LNCAP (cell line): ENCODE measurements around the gene USP32.

ENCODE experiments used
- TF ChIP-seq, protein P1 (sequence below): fragments of 450-650 bp; IDR thresholded peaks from 2 replicates; pipeline ENCODE4 v1.5.1; 2017; ENCODE audit warnings: mild to moderate bottlenecking

USP32 gene

GRCh38 chr17:60393840-60394723 lies 2.1 kb upstream of the USP32 start:
- TF ChIP-seq, protein P1, sequence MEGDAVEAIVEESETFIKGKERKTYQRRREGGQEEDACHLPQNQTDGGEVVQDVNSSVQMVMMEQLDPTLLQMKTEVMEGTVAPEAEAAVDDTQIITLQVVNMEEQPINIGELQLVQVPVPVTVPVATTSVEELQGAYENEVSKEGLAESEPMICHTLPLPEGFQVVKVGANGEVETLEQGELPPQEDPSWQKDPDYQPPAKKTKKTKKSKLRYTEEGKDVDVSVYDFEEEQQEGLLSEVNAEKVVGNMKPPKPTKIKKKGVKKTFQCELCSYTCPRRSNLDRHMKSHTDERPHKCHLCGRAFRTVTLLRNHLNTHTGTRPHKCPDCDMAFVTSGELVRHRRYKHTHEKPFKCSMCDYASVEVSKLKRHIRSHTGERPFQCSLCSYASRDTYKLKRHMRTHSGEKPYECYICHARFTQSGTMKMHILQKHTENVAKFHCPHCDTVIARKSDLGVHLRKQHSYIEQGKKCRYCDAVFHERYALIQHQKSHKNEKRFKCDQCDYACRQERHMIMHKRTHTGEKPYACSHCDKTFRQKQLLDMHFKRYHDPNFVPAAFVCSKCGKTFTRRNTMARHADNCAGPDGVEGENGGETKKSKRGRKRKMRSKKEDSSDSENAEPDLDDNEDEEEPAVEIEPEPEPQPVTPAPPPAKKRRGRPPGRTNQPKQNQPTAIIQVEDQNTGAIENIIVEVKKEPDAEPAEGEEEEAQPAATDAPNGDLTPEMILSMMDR: no peak

DNA sequence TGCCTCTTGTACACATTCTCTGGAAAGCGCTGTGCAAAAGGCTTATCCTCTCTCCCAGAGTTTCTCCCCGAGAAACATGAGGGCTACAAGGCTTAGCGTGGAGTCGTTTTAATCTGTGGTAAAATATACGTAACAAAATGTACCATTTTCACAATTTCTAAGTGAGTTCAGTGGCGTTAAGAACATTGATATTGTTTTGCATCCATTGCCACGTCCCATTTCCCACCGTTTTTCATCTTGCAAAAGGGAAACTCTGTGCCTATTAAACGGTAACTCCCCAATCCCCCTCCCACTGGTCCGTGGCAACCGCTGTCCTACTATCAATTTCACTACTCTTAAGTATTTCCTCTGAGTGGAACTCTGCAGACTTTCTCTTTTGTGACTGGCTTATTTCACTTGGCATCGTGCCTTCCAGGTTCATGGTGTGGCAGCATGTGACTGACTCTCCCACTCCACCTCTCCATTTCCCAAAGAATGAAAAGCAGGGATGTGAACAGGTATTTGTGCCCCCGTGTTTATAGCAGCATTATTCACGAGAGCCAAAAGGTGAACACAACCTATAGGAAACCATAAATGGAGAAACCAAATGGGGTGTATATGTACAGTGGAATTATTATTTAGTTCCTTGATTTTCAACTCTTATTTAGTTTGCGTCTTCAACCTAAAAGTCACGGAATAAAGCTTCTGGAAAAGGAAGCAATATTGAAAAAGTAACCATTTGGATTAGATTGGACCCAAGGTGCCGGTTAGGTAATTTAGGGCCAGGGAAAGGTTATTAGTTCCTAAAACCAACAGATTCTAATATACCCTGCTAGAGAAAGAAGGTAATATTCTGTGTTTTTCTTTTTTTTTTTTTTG lies 1.1 kb upstream of the USP32 start:
- TF ChIP-seq, protein P1: no peak

DNA sequence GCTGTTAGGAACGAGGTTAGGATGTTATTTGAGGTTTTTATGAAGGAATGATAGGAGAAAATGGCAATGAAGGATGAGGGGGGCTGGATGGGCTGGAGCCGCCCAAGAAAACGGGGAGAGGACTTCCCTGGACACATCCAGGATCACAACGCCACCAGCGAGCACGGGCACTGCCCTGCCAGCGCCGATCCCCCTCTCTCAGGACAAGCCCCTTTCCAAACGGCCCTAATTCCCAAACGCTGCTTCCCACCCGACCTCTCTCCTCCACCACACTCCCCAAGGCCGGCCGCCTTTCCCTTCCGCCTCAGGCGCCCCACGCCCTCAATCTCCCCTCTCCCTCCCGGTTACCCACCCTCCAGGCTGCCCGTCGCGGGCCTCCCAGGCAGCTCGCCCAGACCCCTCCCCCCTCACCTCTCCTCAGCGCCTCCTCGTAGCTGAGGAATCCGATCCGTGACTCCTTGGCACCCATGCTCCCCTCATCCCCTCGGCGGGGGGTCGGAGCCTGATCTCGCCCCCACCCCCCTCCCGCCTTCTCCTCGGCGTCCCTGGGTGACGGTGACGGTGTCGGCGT lies 377 bp downstream of the USP32 start:
- TF ChIP-seq, protein P1: no peak

DNA sequence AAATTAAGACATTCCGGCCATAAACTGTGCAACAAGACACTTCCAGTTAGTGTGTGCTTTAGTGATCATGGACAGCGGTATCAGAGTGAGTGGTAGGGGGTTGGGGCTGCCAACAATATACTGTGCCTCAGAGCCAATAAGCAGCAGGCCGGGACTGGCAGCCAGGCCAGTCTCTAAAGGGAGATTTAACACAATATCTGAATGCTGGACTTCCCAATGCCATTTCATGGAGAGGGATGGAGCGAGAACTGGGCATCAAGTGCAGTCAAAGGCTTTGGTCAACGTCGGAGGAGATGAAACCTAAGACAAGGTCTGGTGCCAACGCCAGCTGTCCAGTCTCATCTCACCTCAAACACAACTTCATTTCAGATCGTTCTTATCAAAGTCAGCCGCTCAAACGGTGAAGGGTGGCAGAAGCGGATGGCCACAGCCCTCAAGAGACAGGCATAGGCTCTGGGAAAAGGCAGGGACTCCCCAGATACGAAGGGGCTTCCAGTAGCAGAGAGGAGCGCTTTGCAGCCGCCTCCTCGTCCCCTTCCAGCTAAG lies 935 bp downstream of the USP32 start:
- TF ChIP-seq, protein P1: no peak

GRCh38 chr17:60390186-60390585 lies 1.7 kb downstream of the USP32 start:
- TF ChIP-seq, protein P1: no peak

- TF ChIP-seq, protein P1: no peak
These were observed 3.2 kb downstream of the USP32 start for GRCh38 chr17:60388742-60389141.

- TF ChIP-seq, protein P1: no peak
These were observed 4.3 kb downstream of the USP32 start for GRCh38 chr17:60387666-60388065.
